ENCODE data around the gene C4orf50. TPM values are rescaled to one million over a fixed set of nuclear protein-coding genes. Genes with fewer than 3 reads are reported as not detected.
"Not testable (repeated sequence)": the region's sequence is repeated elsewhere in the genome, so short reads cannot be mapped to it uniquely, and the experiment has no call there.

Gene C4orf50
- total RNA-seq, 1 experiment from 2014 or later = not detected

DNA sequence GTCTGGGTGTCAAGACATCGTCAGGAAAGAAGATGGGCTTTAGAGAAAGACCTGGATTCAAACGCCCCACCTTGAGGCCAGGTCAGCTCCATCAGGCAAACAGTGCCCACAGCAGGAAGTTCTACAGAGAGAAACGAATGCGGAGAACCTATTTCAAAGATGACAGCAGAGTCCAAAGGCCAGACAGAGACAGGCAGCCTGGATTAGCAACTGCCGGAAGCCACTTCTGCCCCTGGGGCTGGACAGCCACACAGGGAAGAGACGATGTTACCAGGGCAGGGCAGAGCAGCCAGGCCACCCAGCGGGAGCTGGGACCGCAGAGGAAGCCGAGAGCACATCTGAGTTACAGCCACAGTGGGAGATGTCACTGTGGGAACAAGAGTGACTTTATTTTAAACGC, 1.2 kb downstream of the C4orf50 start:
- Histone ChIP-seq H3K27ac (no peak overlapping the region), H3K9me3 (replicated peaks) (no peaks in the 10 kb centered on the region), H3K36me3 (no peaks in the 10 kb centered on the region), H3K4me3 (no peak overlapping the region), H3K4me1 (no peaks in the 10 kb centered on the region), H3K27me3 (peaks cover 24% of the 10 kb centered on the region)
- DNase-seq = no peak

DNA sequence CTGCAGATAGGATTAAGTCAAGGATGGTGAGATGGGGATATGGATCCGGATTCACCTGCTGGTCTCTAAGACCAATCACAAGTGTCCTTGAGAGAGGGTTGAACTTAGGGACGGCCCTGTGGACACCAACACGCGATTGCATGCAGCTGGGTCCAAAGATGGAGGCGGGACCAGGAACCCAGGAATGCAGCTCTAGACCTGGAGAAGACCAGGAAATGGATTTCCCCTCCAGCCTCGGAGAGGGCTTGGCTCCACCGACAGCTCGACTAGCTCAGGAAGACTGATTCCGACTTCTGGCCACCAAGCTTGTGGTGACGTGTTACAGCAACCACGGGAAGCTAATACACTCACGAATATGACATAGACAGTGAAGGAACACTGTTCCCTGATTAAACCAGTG, 4.7 kb downstream of the C4orf50 start:
- Histone ChIP-seq H3K36me3 (no peaks in the 10 kb centered on the region), H3K27me3 (peaks cover 4% of the 10 kb centered on the region; the same call in 1 of the 2 replicates), H3K4me1 (no peaks in the 10 kb centered on the region), H3K4me3 (no peak overlapping the region), H3K9me3 (replicated peaks) (no peaks in the 10 kb centered on the region), H3K27ac (no peak overlapping the region)
- DNase-seq = no peak

DNA sequence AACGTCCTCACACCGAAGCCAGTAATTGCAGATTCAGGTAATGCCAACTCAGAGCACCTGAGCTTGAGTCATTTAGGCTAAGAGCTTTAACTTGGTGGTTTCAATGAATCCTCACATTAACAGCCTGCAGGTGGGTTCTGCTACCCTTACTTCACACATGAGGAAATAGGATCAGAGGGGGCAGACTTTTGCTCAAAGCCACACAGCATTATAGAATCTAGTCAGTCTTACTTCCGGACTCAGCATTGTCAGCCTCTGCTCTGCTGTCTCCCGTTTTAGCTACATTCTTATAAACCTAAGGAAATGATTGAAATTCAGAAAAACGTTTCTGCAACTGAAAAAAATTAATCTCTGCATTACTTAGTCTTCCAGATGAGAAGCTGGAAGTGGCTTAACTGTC, 6.0 kb downstream of the C4orf50 start:
- no peaks in the 10 kb centered on the region for H3K36me3 ChIP-seq
- no peaks in the 10 kb centered on the region for H3K9me3 ChIP-seq (replicated peaks)
- no peak overlapping the region for H3K4me3 ChIP-seq
- H3K4me1 ChIP-seq = no peaks in the 10 kb centered on the region
- no peak overlapping the region for H3K27ac ChIP-seq
- H3K27me3 ChIP-seq = peaks cover 4% of the 10 kb centered on the region; the same call in 1 of the 2 replicates
- DNase-seq = no peak

DNA sequence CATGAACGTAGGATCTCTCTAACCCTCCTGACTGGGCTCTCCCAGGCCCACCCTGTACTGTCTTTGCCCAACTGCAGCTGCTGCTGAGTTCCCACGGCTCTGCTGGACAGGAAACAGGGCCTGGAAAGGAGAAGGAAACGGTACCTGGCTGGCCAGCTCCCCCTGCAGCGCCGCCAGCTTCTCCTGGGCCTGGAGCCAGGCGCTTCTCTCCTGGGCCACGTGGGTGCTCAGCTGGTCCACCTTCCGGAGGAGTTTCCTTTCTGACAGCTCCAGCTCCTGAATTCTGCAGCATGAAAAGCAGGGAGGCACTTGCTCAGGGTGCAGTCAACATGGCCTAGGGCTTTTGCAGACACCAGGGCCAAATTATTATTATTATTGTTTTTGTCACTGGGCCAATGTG, 6.5 kb downstream of the C4orf50 start:
- DNase-seq = no peak
- H3K4me3 ChIP-seq = no peak overlapping the region
- no peaks in the 10 kb centered on the region for H3K36me3 ChIP-seq
- no peaks in the 10 kb centered on the region for H3K9me3 ChIP-seq (replicated peaks)
- H3K27me3 ChIP-seq = no peaks in the 10 kb centered on the region
- no peaks in the 10 kb centered on the region for H3K4me1 ChIP-seq
- H3K27ac ChIP-seq = no peak overlapping the region

DNA sequence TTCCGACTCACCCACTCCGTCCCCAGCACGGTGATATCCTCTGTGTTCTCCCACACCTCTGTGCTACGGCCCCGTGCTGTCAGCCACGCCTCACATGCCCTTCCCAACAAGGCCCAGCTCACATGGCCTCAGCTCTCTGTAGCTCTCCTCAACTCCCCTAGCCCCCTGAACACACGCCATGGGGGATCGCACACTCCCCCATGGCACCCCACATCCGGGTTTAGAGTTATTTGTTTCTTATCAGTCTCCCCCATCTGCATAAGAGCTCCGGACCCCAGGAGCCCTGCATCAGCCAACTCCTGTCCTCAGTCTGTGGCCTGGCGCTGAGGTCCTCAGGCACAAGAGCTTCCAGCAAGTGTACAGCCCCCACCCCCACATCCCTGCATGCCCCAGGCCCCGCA, 7.0 kb downstream of the C4orf50 start:
- Histone ChIP-seq H3K9me3 (replicated peaks) (no peaks in the 10 kb centered on the region), H3K4me3 (no peak overlapping the region), H3K27ac (no peak overlapping the region), H3K4me1 (no peaks in the 10 kb centered on the region), H3K27me3 (no peaks in the 10 kb centered on the region), H3K36me3 (no peaks in the 10 kb centered on the region)
- no peak for DNase-seq

DNA sequence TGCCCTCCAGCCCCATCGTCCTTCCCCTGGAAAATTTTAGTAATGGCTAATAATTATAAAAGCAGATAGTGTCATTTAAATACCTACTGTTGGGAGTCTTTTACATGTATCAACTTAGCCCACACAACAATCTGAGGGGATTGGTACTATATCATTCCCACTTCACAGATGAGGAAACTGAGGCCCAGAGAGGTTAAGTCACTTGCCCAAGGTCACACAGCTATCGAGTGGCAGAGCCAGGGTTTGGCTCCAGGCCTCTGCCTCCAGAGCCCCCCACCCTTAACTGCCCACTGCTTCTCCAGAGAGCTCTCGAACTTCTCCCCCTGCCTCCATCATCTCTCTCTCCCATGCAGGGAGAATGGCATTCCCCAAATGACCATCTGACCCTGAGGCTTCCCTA, 7.4 kb downstream of the C4orf50 start:
- Histone ChIP-seq H3K36me3 (no peaks in the 10 kb centered on the region), H3K4me3 (no peak overlapping the region), H3K4me1 (no peaks in the 10 kb centered on the region), H3K27ac (no peak overlapping the region), H3K27me3 (no peaks in the 10 kb centered on the region), H3K9me3 (replicated peaks) (no peaks in the 10 kb centered on the region)
- no peak for DNase-seq

DNA sequence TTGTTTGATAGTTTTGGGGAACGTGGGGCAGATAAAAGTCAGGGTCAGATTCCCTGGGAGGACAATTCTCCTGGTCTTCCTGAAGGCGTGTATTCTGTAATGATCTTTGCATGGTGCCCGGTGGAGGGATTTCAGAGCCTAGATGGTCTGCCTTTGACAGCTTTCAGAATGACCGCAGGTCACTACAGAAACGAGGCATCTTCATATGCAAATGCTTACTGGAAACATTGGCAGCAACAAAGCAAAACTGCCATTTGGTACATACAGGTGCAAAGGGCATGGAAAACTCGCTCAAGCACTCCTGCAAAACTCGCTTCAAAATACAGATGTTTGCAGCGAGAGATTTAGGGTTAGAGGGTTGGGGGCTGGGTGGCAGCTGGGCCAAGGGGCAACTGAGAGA, 8.8 kb downstream of the C4orf50 start:
- Histone ChIP-seq H3K27me3 (no peaks in the 10 kb centered on the region), H3K4me3 (no peak overlapping the region), H3K9me3 (replicated peaks) (no peaks in the 10 kb centered on the region), H3K36me3 (no peaks in the 10 kb centered on the region), H3K27ac (no peak overlapping the region), H3K4me1 (no peaks in the 10 kb centered on the region)
- no peak for DNase-seq

DNA sequence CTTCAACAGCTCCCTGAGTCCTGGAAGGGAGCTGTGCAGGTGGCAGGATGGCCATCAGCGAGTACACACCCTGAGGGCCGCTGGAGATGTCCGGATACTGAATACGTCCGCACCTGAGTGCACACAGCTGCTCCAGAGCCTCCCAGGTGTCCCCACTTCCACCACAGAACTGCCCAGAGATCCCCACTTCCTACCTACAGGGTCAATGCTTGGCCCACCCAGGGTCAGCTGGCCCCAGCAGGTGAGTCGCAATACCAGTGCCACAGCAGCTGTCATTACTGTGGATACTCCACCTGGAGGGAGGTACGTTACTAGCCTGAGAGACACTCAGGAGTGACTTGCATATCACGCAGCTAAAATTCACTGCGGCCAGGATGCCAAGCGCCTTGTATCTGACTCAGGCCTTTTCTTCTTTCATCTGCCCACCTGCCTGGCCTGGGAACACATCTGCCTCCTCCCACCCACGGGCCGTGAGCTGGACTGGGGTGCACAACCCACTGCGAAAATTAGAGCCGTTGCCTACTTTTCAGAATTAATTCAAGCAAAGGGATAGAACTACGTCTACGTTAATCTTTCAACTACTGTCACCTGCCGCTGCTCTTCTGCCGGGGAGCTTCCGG, 9.4 kb downstream of the C4orf50 start:
- DNase-seq = no peak
- Histone ChIP-seq H3K4me3 (no peak overlapping the region), H3K9me3 (replicated peaks) (no peaks in the 10 kb centered on the region), H3K4me1 (no peaks in the 10 kb centered on the region), H3K27me3 (no peaks in the 10 kb centered on the region), H3K27ac (no peak overlapping the region), H3K36me3 (no peaks in the 10 kb centered on the region)

DNA sequence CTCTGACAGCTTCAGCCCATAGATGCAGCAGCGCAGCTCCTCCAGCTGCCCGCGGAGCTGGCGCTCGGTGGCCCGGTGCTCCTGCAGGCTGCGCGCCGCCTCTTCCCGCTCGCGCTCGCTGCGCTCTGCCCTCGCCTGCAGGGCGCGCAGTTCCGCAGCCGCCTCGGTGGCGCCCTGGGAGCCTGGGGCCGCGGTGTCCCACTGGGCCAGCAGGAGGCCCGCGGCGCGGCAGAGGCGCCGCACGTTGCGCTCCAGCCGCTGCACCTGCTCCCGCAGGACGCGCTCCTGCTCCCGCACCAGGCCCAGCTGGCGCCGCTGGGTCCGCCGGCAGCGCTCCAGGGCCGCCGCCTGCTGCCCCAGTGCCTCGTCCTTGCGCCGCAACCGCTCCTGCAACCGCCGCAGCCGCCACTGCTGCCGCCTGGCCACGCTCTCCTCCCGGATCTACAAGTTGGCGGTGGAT, 10.1 kb downstream of the C4orf50 start:
- DNase-seq = no peak
- Histone ChIP-seq H3K27ac (no peak overlapping the region), H3K36me3 (no peaks in the 10 kb centered on the region), H3K9me3 (replicated peaks) (no peaks in the 10 kb centered on the region), H3K4me1 (no peaks in the 10 kb centered on the region), H3K27me3 (no peaks in the 10 kb centered on the region), H3K4me3 (no peak overlapping the region)

DNA sequence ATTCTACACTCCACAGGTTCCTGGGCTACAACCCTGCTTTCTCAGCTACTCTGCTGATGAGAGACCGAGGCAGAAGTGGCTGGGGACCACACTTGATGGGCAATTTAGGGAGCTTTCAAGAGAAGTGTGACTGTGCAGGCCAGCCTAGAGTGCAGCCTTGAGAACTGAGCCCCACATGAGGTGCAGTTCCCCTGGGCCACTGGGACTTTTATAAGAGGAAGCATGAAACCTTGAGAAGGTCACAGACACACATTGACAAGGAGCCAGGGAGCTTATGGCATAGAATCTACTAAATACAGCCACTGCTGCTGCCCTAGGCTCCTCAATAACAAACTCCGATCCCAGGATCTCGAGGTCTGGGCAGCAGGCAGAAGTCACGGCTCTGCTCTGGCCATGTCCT, 13.1 kb downstream of the C4orf50 start:
- Histone ChIP-seq H3K27me3 (no peaks in the 10 kb centered on the region), H3K9me3 (replicated peaks) (no peaks in the 10 kb centered on the region), H3K4me3 (no peak overlapping the region), H3K36me3 (no peaks in the 10 kb centered on the region), H3K4me1 (no peaks in the 10 kb centered on the region), H3K27ac (no peak overlapping the region)
- no peak for DNase-seq

DNA sequence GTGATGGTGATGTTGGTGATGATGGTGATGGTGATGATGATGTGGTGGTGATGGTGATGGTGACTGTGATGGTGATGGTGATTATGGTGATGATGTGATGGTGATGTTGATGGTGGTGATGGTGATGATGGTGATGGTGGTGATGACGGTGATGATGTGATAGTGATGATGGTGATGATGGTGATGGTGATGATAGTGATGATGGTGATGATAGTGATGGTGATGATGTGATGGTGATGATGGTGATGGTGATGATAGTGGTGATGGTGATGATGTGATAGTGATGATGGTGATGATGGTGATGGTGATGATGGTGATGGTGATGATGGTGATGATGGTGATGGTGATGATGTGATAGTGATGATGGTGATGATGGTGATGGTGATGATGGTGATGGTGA, 14.7 kb downstream of the C4orf50 start:
- not testable (repeated sequence) for DNase-seq; H3K36me3 ChIP-seq; H3K4me3 ChIP-seq; H3K4me1 ChIP-seq; H3K27me3 ChIP-seq; H3K27ac ChIP-seq; H3K9me3 ChIP-seq (replicated peaks)

DNA sequence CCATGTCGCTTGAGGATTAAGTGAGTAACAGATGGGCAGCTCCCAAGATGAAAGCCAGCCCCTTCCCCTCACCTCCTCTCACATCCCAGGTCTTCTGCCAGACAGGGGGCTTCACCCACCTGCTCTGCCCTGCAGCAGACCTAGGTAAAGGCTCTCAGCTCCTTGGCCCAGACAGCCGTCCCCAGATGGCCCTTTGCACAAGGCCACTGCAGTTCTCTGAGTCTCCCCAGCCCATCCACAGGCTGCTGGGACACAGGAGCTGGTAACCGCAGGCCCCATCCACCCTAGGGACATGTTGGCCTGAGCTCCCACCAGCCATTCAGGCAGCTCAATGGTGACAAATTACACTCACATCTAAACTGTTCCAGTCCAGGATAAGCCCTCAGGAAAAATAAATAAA, 15.3 kb downstream of the C4orf50 start:
- H3K4me3 ChIP-seq = no peak overlapping the region
- no peaks in the 10 kb centered on the region for H3K27me3 ChIP-seq
- H3K4me1 ChIP-seq = no peaks in the 10 kb centered on the region
- no peaks in the 10 kb centered on the region for H3K36me3 ChIP-seq
- H3K9me3 ChIP-seq (replicated peaks) = no peaks in the 10 kb centered on the region
- H3K27ac ChIP-seq = no peak overlapping the region
- no peak for DNase-seq

DNA sequence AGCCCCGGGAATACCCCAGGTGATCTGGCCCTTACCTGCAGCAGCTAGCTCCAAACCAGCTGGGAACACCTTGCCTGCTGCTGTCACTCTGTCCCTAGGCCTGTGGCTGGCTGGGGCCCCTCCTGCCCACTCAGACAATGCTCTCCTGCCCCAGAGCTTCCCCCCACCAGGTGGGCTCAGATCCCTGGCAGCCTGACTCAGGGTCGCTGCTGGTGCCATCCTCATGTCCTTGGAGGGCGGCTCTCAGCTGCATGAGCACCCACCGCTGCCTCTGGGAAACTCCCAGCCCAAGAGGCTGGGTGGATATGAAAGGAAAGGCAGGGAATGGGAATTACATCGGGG, 15.8 kb downstream of the C4orf50 start:
- no peak overlapping the region for H3K27ac ChIP-seq
- no peak for DNase-seq
- H3K4me1 ChIP-seq = no peaks in the 10 kb centered on the region
- no peak overlapping the region for H3K4me3 ChIP-seq
- H3K9me3 ChIP-seq (replicated peaks) = no peaks in the 10 kb centered on the region
- no peaks in the 10 kb centered on the region for H3K36me3 ChIP-seq
- no peaks in the 10 kb centered on the region for H3K27me3 ChIP-seq

DNA sequence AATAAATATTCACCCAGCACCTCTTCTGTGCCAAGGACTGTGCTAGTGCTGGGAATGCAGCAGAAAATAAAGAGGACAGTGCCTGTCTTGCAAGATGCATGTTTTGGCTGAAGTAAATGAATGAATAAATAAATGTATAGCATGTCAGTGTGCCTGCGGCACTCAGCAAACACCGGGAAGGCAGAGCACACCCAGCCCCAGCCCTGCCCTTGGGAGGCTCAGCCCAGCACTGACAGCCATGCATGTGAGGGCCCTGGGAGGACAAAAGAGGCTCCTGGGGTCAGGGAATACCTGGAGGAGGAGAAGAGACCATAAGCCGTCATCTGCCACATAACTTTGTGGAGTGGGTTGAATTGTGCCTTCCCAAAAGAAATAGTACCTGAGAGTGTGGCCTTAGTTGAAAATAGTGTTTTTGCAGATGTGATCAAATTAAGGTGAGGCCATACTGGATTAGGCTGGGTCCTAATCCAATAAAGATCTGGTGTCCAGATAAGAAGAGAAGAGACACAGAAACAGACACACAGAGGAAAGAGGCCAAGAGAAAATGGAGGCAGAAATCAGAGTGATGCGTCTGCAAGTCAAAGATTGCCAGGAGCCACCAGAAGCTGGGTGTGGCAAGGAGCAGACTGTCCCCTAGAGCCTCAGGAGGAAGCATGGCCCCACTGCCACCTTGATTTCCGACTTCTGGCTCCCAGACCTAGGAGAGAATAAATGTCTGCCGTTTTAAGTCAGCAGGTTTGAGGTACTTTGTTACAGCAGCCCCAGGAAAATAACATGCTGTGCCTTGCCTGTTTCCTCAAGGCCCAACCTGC, 16.3 kb downstream of the C4orf50 start:
- no peaks in the 10 kb centered on the region for H3K36me3 ChIP-seq
- H3K27ac ChIP-seq = no peak overlapping the region
- H3K4me1 ChIP-seq = 0 out of 2 replicates have a peak, but pooled peaks cover 1% of the 10 kb centered on the region
- H3K4me3 ChIP-seq = no peak overlapping the region
- no peaks in the 10 kb centered on the region for H3K27me3 ChIP-seq
- DNase-seq = no peak
- H3K9me3 ChIP-seq (replicated peaks) = no peaks in the 10 kb centered on the region

DNA sequence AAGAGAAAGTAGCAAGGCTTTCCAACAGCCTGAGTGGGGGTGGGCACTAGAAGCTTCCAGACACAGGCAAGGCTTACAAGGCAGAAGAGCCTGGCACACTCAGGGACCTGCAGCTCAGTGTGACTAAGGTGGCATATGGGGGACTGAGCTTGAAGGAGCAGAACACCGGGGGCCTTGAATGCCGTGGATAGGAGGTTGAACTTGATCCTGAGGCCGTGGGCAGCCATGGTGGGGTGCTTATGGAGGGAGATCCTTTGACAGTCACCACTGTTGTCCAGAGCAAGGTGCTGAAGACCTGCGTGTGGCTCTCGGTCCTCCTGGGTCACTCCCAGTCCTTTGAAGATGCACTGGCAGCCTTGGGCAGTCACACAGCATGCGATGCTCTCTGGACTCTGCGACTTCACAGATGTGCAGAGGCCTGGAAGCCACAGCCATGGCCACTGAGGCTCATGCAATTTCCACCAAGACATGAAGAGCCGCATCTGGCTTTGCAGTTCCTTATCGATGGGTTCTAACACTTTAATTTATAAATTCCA, 18.3 kb downstream of the C4orf50 start:
- H3K27me3 ChIP-seq = no peaks in the 10 kb centered on the region
- no peak overlapping the region for H3K4me3 ChIP-seq
- H3K4me1 ChIP-seq = 0 out of 2 replicates have a peak, but pooled peaks cover 6% of the 10 kb centered on the region
- no peaks in the 10 kb centered on the region for H3K9me3 ChIP-seq (replicated peaks)
- H3K27ac ChIP-seq = no peak overlapping the region
- H3K36me3 ChIP-seq = no peaks in the 10 kb centered on the region
- DNase-seq = no peak
